Nephron progenitor cell (in vitro differentiated cells): Measurements from ENCODE around the gene DAB2.
"Not testable (repeated sequence)": the region's sequence is repeated elsewhere in the genome, so short reads cannot be mapped to it uniquely, and the experiment has no call there.

Experiments used
- DNase-seq: peaks from one replicate; pipeline ENCODE4 v3.0.0; 2021
- H3K27ac Mint-ChIP-seq: 2 replicates; pipeline ENCODE4 v1.8.0; 2021; ENCODE audit warnings: mild to moderate bottlenecking, moderate library complexity, mixed read lengths
- H3K27me3 Mint-ChIP-seq: 2 replicates; pipeline ENCODE4 v1.8.0; 2021; ENCODE audit warnings: mild to moderate bottlenecking, low read depth, mixed read lengths; ENCODE audit not compliant: poor library complexity
- H3K36me3 Mint-ChIP-seq: 2 replicates; pipeline ENCODE4 v1.8.0; 2021; ENCODE audit warnings: low read depth, mixed read lengths
- H3K4me1 Mint-ChIP-seq: 2 replicates; pipeline ENCODE4 v1.8.0; 2021; ENCODE audit warnings: mixed read lengths
- H3K4me3 Mint-ChIP-seq: 2 replicates; pipeline ENCODE4 v1.8.0; 2021; ENCODE audit warnings: mild to moderate bottlenecking, moderate library complexity, mixed read lengths
- H3K9me3 Mint-ChIP-seq: 2 replicates; pipeline ENCODE4 v1.8.0; 2021; ENCODE audit warnings: mild to moderate bottlenecking, moderate library complexity, mixed read lengths
- TF ChIP-seq, protein P1 (sequence below): fragments of 200-600 bp; sonication (generic); IDR thresholded peaks from 2 replicates; pipeline ENCODE4 v1.5.0; 2021; ENCODE audit warnings: antibody characterized with exemption

DAB2 gene

DNA sequence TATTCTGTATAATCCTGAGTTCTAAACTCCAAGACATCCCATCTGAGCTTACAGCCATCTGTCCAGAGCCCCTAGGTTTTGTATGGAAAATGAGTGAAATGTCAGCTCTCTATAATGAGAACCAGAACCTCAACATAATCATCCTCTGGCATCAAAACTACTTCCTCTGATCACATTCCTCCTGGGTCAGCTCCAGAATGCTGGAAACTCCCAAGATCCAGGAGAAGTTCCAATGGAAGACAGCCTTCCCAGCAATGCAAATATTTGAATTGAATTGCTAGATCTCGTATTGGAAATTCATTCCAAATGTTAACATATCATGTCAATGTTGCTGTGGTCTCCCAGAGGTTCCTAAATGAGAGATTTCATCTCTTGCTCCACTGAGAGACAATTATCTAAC, 84.3 kb downstream of the DAB2 start:
- H3K4me1 Mint-ChIP-seq, result no peaks in the 10 kb centered on the region
- H3K27me3 Mint-ChIP-seq, result no peaks in the 10 kb centered on the region
- no peaks in the 10 kb centered on the region for H3K36me3 Mint-ChIP-seq
- H3K9me3 Mint-ChIP-seq, result peaks cover 17% of the 10 kb centered on the region
- H3K27ac Mint-ChIP-seq, result no peak overlapping the region
- TF ChIP-seq, protein P1, sequence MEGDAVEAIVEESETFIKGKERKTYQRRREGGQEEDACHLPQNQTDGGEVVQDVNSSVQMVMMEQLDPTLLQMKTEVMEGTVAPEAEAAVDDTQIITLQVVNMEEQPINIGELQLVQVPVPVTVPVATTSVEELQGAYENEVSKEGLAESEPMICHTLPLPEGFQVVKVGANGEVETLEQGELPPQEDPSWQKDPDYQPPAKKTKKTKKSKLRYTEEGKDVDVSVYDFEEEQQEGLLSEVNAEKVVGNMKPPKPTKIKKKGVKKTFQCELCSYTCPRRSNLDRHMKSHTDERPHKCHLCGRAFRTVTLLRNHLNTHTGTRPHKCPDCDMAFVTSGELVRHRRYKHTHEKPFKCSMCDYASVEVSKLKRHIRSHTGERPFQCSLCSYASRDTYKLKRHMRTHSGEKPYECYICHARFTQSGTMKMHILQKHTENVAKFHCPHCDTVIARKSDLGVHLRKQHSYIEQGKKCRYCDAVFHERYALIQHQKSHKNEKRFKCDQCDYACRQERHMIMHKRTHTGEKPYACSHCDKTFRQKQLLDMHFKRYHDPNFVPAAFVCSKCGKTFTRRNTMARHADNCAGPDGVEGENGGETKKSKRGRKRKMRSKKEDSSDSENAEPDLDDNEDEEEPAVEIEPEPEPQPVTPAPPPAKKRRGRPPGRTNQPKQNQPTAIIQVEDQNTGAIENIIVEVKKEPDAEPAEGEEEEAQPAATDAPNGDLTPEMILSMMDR, result no peak
- no peak overlapping the region for H3K4me3 Mint-ChIP-seq
- DNase-seq, result no peak

DNA sequence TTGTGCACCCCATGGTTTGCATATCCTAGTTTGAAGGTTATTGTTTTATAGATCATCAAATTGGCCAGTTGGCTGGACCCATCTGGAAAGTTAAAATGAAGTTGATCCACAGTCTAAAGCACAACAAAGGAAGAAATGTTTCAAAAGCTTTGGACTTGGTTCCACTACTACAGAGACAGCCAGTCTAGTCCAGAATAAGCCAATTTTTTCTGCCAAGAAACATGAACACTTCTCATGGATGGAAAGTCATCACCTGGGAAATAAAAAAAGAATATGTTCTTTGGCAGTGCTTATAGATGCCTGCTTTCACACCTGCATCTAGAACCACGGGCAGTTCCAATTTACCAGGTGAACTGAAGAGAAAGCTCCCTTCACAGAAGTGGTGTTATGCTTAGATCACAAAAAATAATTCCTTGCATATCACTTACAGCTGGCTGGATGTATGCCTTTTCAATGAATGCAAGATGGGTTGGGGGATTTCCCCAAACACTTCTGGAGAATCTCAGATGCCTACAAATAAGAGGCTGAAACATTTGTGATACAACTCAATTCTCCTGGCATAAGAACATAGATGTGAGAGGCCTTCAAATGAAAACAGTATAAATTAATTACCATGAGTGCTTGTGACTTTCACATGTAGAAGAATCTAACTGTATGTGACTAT, 87.4 kb downstream of the DAB2 start:
- no peak overlapping the region for H3K4me3 Mint-ChIP-seq
- no peak for DNase-seq
- TF ChIP-seq, protein P1, result no peak
- H3K36me3 Mint-ChIP-seq, result peaks cover 3% of the 10 kb centered on the region
- no peak overlapping the region for H3K27ac Mint-ChIP-seq
- H3K9me3 Mint-ChIP-seq, result peaks cover 13% of the 10 kb centered on the region
- H3K27me3 Mint-ChIP-seq, result no peaks in the 10 kb centered on the region
- H3K4me1 Mint-ChIP-seq, result no peaks in the 10 kb centered on the region

- not testable (repeated sequence) for DNase-seq, H3K27me3 Mint-ChIP-seq, H3K4me1 Mint-ChIP-seq, H3K27ac Mint-ChIP-seq, H3K36me3 Mint-ChIP-seq, H3K4me3 Mint-ChIP-seq
- H3K9me3 Mint-ChIP-seq, result peaks cover 13% of the 10 kb centered on the region
These were observed 90.5 kb downstream of the DAB2 start for GRCh38 chr5:39334296-39334695.

DNA sequence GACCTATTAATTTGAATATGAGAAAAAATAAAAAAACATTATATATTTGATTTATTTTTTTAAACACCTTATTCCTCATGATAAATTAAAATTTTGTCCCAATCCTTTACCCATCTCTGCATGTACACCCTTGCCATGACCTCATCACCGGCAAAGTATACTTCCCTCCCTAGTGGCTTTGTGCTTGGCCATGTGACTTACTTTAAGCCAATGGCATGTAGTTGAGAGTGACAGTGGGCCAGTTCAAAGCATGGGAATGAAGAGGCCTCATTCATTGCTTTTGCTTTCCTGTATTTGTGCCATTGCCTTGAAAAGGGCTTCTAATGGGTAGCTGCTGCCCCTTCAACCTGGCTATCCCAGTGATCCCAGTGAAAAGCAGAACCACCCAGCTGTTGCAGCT, 91.7 kb downstream of the DAB2 start:
- DNase-seq, result no peak
- peaks cover 3% of the 10 kb centered on the region for H3K36me3 Mint-ChIP-seq
- H3K27ac Mint-ChIP-seq, result no peak overlapping the region
- no peak overlapping the region for H3K4me3 Mint-ChIP-seq
- H3K9me3 Mint-ChIP-seq, result peaks cover 13% of the 10 kb centered on the region
- H3K4me1 Mint-ChIP-seq, result no peaks in the 10 kb centered on the region
- TF ChIP-seq, protein P1, result no peak
- no peaks in the 10 kb centered on the region for H3K27me3 Mint-ChIP-seq

DNA sequence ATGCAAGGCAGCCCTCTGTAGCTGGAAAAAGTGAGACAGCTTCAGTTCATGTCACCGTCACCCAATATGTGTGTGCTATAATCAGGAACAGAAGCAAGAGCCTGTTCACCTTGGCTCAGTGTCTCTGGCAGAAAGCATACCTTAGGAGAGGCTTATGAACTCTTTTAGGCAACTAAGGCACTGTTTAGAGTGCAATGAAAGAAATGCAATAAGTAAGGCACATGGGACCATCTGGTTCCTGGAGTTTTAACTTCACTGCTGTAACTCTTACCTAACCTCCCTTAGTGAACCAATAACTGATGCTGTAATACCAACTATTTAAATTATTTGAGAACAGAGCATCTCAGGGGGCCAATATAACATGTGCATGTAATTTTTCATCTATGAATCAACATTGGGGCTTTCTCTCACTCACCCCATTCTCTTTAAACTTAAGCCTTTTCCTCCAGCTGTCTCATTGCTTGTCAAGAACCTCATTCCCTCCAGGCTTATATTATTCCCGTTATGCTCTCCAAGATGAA, 92.9 kb downstream of the DAB2 start:
- Mint-ChIP-seq H3K4me3 (no peak overlapping the region), H3K27me3 (no peaks in the 10 kb centered on the region), H3K36me3 (peaks cover 3% of the 10 kb centered on the region), H3K9me3 (peaks cover 13% of the 10 kb centered on the region), H3K27ac (no peak overlapping the region), H3K4me1 (no peaks in the 10 kb centered on the region)
- DNase-seq, result no peak
- TF ChIP-seq, protein P1, result no peak

- Mint-ChIP-seq H3K9me3 (peaks cover 7% of the 10 kb centered on the region), H3K4me3 (no peak overlapping the region), H3K4me1 (no peaks in the 10 kb centered on the region), H3K27ac (no peak overlapping the region), H3K36me3 (no peaks in the 10 kb centered on the region), H3K27me3 (no peaks in the 10 kb centered on the region)
- no peak for DNase-seq
- TF ChIP-seq, protein P1, result no peak
These were observed 96.0 kb downstream of the DAB2 start for GRCh38 chr5:39328731-39329130.
